Measurements from ENCODE around the gene FOXRED2. TPM values are rescaled to one million over a fixed set of nuclear protein-coding genes. Genes with fewer than 3 reads are reported as not detected.
"Not testable (repeated sequence)": the region's sequence is repeated elsewhere in the genome, so short reads cannot be mapped to it uniquely, and the experiment has no call there.

The FOXRED2 gene
- total RNA-seq, 1 donor from 2014 or later, result 13.2 TPM

DNA sequence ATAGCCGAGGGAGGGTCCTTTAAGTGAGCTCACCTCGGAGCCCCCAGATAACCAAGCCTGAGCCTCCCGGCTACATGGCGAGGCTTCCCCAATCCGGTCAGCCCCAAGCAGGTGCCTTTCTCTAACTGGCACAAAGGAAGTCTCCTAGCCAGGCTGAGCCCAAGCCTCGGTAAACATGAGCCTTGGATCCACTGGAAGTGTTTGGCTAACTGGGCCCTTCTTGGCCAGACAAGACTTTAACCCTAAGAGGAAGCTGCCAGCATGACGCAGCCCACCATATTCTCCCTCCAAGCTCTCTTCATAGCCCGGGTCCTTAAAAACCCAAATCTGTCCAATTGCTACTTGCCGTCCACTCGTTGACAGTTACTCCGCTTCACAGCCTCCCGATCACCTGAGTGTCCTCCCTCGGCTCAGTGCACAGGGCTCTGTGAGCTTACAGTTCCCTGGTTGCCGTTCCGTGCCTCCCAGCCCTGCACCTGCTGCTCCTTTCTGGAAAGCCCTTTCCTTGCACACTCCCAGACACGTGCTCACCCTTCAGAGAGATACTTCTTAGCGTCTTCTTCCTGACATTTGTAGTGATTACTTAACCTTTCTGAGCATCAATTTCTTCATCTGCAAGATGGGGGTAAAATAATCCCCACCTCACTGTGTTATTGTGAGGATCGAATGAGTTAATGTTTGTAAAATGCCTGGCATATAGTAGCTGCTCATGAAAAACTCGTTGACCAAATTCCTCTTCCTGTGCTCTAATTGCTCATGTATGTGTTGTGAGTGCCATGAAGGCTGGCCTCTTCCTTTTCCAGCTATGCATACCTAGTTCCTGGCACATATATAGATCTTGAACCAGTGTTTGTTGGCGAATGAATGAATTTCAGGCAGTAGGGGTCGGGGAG, 51.0 kb downstream of the FOXRED2 start:
- H3K27ac ChIP-seq, result peak overlapping the region; percentile 92
- ATAC-seq (peak in 1 of 2 donors; percentile 4), DNase-seq (no peak)
- H3K36me3 ChIP-seq, result no peaks in the 10 kb centered on the region
- intact Hi-C loops (cut with DNase I), result no loop called here
- no peaks in the 10 kb centered on the region for H3K27me3 ChIP-seq (ENCODE audit: low read depth)
- peak overlapping the region; percentile 59 for H3K4me3 ChIP-seq
- TF ChIP-seq CTCF (IDR thresholded peaks at IDR 0.05), result no peak
- no peaks in the 10 kb centered on the region for H3K9me3 ChIP-seq
- H3K4me1 ChIP-seq, result peaks cover 63% of the 10 kb centered on the region

- Histone ChIP-seq H3K4me1 (peaks cover 70% of the 10 kb centered on the region), H3K36me3 (no peaks in the 10 kb centered on the region), H3K9me3 (no peaks in the 10 kb centered on the region), H3K27ac (peak overlapping the region; percentile 92), H3K27me3 (ENCODE audit: low read depth) (no peaks in the 10 kb centered on the region), H3K4me3 (peak overlapping the region; percentile 59)
- DNase-seq (peak; percentile 97), ATAC-seq (peak; percentile 91 to 92)
- intact Hi-C loops (cut with DNase I), result no loop called here
- TF ChIP-seq CTCF (IDR thresholded peaks at IDR 0.05), result no peak
Observed at GRCh38 chr22:36454916-36455570, 51.8 kb downstream of the FOXRED2 start.

GRCh38 chr22:36453855-36454378, 52.9 kb downstream of the FOXRED2 start:
- no peaks in the 10 kb centered on the region for H3K36me3 ChIP-seq
- H3K4me3 ChIP-seq, result peak overlapping the region; percentile 59
- H3K27me3 ChIP-seq (ENCODE audit: low read depth), result no peaks in the 10 kb centered on the region
- no peaks in the 10 kb centered on the region for H3K9me3 ChIP-seq
- no peak for TF ChIP-seq CTCF (IDR thresholded peaks at IDR 0.05)
- peaks cover 81% of the 10 kb centered on the region for H3K4me1 ChIP-seq
- ATAC-seq (no peak), DNase-seq (no peak)
- peak overlapping the region; percentile 92 for H3K27ac ChIP-seq
- intact Hi-C loops (cut with DNase I), result no loop called here

DNA sequence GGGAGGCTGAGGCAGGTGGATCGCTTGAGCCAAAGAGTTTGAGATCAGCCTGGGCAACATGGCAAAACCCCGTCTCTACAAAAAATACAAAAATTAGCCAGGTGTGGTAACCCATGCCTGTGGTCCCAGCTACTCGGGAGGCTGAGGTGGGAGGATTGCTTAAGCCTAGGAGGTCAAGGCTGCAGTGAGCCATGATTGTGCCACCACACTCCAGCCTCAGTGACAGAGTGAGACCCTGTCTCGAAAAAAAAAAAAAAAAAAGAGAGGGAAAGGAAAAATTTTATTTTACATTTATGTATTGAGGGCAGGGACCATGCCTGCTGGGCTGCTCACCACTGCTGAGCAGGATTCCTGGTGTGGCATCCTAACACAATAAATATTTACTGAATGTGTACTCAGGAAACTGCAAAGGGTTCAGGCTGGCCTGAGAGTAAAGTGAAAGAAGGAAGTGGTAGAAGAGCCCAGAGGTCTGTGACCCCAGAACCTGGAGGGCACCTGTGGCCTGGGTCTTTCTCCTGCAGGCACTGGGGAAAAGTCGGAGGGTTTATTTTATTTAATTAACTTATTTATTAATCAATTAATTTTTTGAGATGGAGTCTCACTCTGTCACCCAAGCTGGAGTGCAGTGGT, 53.7 kb downstream of the FOXRED2 start:
- DNase-seq, result not testable (repeated sequence)
- H3K4me1 ChIP-seq, result peaks cover 87% of the 10 kb centered on the region

DNA sequence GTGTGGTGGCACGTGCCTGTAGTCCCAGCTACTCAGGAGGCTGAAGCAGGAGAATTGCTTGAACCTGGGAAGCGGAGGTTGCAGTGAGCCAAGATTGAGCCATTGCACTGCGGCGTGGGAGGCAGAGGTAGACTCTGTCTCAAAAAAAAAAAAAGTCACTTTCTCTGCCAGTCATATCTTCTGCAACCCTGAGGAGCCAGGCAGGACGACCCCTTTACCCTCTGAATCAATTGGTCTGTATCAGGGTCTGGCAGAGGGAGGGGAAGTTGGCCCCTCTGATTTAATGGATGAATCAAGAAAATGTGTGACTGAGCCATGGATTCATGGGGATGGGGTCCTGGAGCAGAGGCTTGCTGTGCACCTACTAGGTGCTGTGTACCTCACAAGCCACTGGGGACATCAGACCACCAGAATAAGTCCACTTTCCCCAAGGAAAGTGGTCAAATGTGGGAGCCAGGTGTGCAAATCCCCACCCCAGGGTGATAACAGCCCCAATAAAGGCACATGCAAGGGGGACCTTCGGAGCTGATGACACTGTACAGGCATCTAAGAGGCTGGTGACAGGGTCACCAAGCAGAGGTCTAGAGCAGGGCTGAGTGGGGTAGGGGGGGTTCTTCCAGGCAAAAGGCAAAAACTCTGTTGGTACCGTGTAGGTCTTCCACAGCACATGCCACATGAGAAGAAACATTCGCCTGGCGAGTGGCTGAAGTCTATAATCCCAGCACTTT, 54.4 kb downstream of the FOXRED2 start:
- no peaks in the 10 kb centered on the region for H3K27me3 ChIP-seq (ENCODE audit: low read depth)
- intact Hi-C loops (cut with DNase I), result no loop called here
- no peaks in the 10 kb centered on the region for H3K36me3 ChIP-seq
- no peak for TF ChIP-seq CTCF (IDR thresholded peaks at IDR 0.05)
- DNase-seq (no peak), ATAC-seq (no peak)
- peaks cover 87% of the 10 kb centered on the region for H3K4me1 ChIP-seq
- no peaks in the 10 kb centered on the region for H3K9me3 ChIP-seq
- peak overlapping the region; percentile 92 for H3K27ac ChIP-seq
- H3K4me3 ChIP-seq, result no peak overlapping the region

More for the DNA sequence above, 53.7 kb downstream of the FOXRED2 start:
- H3K36me3 ChIP-seq; intact Hi-C loops (cut with DNase I); H3K27me3 ChIP-seq (ENCODE audit: low read depth); H3K4me3 ChIP-seq; H3K9me3 ChIP-seq: not testable (repeated sequence)
- peak overlapping the region; percentile 92 for H3K27ac ChIP-seq
- peak in 1 of 2 donors; percentile 8 for ATAC-seq

- Histone ChIP-seq H3K27ac (peak overlapping the region; percentile 92), H3K4me1 (peaks cover 85% of the 10 kb centered on the region)
- ATAC-seq; H3K27me3 ChIP-seq (ENCODE audit: low read depth); H3K36me3 ChIP-seq; intact Hi-C loops (cut with DNase I); DNase-seq; H3K9me3 ChIP-seq; H3K4me3 ChIP-seq: not testable (repeated sequence)
Observed at GRCh38 chr22:36450923-36451322, 55.9 kb downstream of the FOXRED2 start.

Data from lower lobe of right lung (tissue), 2 donors.